ENCODE measurements around the gene SYPL2.

Gene SYPL2

DNA sequence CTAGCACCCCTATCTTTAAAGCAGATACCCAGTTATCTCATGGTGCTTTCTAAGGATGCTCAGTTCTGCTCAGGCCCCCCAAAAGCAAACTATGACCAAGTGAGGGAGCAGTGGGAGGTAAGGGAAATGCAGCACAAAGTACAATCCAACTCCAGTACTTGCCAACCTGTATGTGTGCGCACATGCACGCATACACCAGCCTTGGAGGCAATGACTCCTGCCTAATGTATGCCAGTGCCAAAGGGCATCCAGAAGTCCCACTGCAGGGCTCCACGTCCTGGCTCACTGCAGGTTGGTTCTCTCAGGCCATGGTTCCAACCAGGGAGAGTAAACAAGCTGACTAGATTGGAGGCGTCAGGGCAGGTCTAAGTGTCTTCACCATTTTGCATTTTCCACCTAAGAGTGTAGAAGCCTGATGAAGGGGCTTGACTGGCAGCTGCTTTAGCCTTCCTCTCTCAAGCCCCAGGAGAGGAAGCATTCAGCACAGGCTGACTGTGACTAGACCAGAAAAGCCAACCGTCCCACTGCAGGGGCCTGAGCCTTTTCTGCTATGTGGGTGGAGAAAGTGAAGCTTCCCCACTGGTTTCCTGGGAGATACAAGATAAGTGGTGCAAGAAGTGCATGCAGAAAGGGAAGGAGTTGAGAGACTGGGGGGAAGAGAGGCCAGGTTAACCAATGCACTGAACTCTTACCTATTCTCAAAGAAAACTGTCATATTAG, 35.5 kb downstream of the SYPL2 start:
- H3K9ac ChIP-seq (ENCODE audit: low read depth, low read length) = no peak overlapping the region

DNA sequence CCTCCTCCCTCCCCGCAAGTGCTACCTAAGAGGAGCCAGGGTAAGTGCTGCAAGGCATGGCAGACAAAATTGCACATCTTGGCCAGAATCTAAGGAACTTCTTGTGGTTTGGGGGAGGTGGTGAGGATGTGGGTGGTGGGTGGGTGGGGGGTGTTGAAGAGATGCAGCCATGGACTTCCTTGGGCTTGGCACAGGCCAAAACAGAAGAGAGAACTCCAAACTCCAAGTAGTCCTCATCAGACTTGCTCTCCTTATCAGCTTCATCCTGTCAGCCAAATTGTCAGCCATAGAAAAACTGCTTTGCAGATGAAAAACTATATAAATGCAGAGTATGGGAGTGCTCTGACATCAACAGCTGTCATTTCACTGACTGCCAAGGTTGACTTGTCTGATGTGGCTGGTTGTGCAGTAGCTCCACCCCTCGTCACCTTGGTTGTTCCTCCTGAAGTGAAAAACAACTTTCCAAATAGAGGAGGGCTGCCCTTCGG, 36.1 kb downstream of the SYPL2 start:
- 85% methylated on average over 3 of the region's 3 CpGs for WGBS
- H3K4me3 ChIP-seq (ENCODE audit: low read length) = no peak overlapping the region

More for the DNA sequence above, 35.5 kb downstream of the SYPL2 start:
- Histone ChIP-seq H3K27me3 (ENCODE audit: insufficient read depth, low read length) (no peaks in the 10 kb centered on the region), H3K4me1 (ENCODE audit: insufficient read depth, low read length) (peaks cover 12% of the 10 kb centered on the region; the same call in 1 of the 2 replicates), H3K9me3 (ENCODE audit: insufficient read depth, low read depth, low read length) (no peaks in the 10 kb centered on the region), H3K4me3 (ENCODE audit: low read length) (no peak overlapping the region), H3K27ac (ENCODE audit: low read depth, low read length) (no peak overlapping the region), H3K36me3 (ENCODE audit: insufficient read depth, low read length) (0 out of 2 replicates have a peak, but pooled peaks cover 4% of the 10 kb centered on the region)
- 83% methylated on average over 5 of the region's 5 CpGs for WGBS

DNA sequence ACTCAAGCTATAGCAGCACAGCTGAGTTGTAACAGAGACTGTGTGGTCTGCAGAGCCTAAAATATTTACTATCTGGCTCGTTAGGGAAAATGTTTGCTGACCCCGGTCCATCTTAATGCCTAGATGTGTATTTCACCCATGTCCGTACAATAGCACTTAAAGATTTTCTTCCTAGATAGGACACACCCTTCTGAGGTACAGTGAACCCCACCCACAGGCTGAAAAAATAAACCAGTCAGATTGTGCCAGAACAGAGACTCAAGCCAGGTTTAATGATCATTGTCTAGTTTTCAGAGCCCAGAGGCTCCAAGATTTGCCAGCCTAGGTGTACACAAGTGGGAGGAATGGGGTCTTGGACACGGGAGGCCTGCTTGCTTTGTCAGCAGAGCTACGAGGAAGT, 37.6 kb downstream of the SYPL2 start:
- 0 out of 2 replicates have a peak, but pooled peaks cover 3% of the 10 kb centered on the region for H3K4me1 ChIP-seq (ENCODE audit: insufficient read depth, low read length)
- no peaks in the 10 kb centered on the region for H3K36me3 ChIP-seq (ENCODE audit: insufficient read depth, low read length)
- peaks cover 19% of the 10 kb centered on the region for H3K27me3 ChIP-seq (ENCODE audit: insufficient read depth, low read length)
- no peak overlapping the region for H3K4me3 ChIP-seq (ENCODE audit: low read length)
- H3K9ac ChIP-seq (ENCODE audit: low read depth, low read length) = no peak overlapping the region
- WGBS = 94% methylated on average over 5 of the region's 5 CpGs
- H3K27ac ChIP-seq (ENCODE audit: low read depth, low read length) = no peak overlapping the region
- no peaks in the 10 kb centered on the region for H3K9me3 ChIP-seq (ENCODE audit: insufficient read depth, low read depth, low read length)

More for the DNA sequence above, 36.1 kb downstream of the SYPL2 start:
- no peaks in the 10 kb centered on the region for H3K36me3 ChIP-seq (ENCODE audit: insufficient read depth, low read length)
- H3K27me3 ChIP-seq (ENCODE audit: insufficient read depth, low read length) = 0 out of 2 replicates have a peak, but pooled peaks cover 3% of the 10 kb centered on the region
- no peak overlapping the region for H3K27ac ChIP-seq (ENCODE audit: low read depth, low read length)
- H3K4me1 ChIP-seq (ENCODE audit: insufficient read depth, low read length) = peaks cover 11% of the 10 kb centered on the region; the same call in 1 of the 2 replicates
- H3K9me3 ChIP-seq (ENCODE audit: insufficient read depth, low read depth, low read length) = no peaks in the 10 kb centered on the region
- H3K9ac ChIP-seq (ENCODE audit: low read depth, low read length) = no peak overlapping the region

DNA sequence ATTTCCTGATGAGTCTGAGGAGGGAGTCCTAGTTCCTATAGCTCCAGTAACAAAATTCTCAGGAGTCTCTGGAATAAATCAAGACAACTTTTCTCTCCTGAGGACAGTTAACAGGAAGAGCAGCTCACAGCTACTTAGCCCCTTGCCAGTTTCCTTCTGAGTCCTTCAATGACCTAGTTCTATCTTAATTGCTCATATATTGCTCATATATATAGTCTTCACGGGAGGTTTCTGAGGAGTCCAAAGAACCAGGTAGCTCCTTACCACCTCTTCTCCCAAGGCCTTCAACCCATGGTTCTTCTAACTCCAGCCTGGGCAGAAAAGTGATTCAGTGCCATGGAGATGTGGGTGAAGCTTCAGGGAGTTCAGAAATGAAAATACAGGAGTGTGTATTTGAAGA, 38.6 kb downstream of the SYPL2 start:
- H3K9me3 ChIP-seq (ENCODE audit: insufficient read depth, low read depth, low read length) = no peaks in the 10 kb centered on the region
- H3K4me3 ChIP-seq (ENCODE audit: low read length) = no peak overlapping the region
- WGBS = 90% methylated on average over 1 of the region's 1 CpG
- no peaks in the 10 kb centered on the region for H3K4me1 ChIP-seq (ENCODE audit: insufficient read depth, low read length)
- H3K9ac ChIP-seq (ENCODE audit: low read depth, low read length) = no peak overlapping the region
- H3K36me3 ChIP-seq (ENCODE audit: insufficient read depth, low read length) = no peaks in the 10 kb centered on the region
- peaks cover 27% of the 10 kb centered on the region for H3K27me3 ChIP-seq (ENCODE audit: insufficient read depth, low read length)
- H3K27ac ChIP-seq (ENCODE audit: low read depth, low read length) = no peak overlapping the region

DNA sequence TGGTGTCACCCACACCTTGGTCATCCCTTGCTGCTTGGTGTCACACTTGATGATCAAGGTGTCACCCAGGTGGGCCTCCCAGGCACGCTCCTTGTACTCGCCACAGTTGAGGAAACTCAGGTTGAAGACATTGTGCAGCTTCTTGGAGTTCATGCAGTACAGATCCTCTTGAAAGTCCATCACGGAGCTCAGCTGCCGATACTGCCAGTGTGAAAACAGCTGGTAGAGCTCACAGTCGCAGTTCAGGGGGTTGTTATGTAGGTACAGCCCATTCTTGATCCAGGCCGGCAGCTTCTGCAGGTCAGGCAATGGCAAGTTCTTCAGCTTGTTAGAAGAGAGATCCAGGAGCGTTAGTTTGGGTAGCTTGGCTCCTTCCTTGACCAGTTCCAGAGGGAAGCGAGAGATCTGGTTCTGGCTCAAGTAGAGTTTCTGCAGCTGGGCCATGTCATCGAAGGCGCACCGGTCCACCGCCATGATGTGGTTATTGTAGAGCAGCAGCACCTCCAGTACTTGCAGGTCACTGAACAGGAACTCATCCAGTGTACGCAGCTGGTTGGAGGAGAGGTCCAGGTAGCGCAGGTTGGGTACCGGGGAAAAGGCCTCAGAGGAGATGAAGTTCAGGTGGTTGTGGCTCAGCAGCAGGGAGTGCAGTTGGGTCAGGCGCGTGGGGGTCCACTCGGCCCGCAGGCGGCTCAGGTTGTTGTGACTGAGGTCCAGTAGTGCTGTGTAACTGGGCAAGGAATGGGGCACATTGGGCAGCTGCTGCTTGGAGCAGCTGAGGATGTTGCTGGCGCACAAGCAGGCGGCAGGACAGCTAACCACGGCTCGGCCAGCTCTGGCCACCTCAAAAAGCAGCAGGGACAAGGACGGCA, 41.9 kb downstream of the SYPL2 start:
- peaks cover 48% of the 10 kb centered on the region for H3K27me3 ChIP-seq (ENCODE audit: insufficient read depth, low read length)
- H3K4me1 ChIP-seq (ENCODE audit: insufficient read depth, low read length) = no peaks in the 10 kb centered on the region
- no peak overlapping the region for H3K27ac ChIP-seq (ENCODE audit: low read depth, low read length)
- H3K36me3 ChIP-seq (ENCODE audit: insufficient read depth, low read length) = no peaks in the 10 kb centered on the region
- 91% methylated on average over 25 of the region's 25 CpGs for WGBS
- H3K9me3 ChIP-seq (ENCODE audit: insufficient read depth, low read depth, low read length) = no peaks in the 10 kb centered on the region
- no peak overlapping the region for H3K4me3 ChIP-seq (ENCODE audit: low read length)
- no peak overlapping the region for H3K9ac ChIP-seq (ENCODE audit: low read depth, low read length)

DNA sequence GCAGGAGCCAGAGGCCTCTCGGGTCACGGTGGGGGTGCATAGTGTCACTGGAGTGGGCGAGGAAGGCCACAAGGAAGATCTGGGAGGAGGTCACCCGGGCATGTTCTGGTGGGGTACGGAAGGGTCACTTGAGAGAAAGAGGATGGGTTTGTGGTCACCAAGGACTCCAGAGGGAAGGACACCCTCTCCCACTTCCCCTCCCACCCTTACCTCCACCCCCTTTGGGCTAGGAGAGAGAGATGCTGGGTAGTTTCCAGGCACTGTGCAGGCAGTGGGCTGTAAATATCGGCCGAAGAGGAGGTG, 42.5 kb downstream of the SYPL2 start:
- Histone ChIP-seq H3K27ac (ENCODE audit: low read depth, low read length) (no peak overlapping the region), H3K4me3 (ENCODE audit: low read length) (peak overlapping the region; percentile 75), H3K9ac (ENCODE audit: low read depth, low read length) (no peak overlapping the region; the same call in 1 of the 2 replicates), H3K9me3 (ENCODE audit: insufficient read depth, low read depth, low read length) (no peaks in the 10 kb centered on the region), H3K4me1 (ENCODE audit: insufficient read depth, low read length) (no peaks in the 10 kb centered on the region), H3K27me3 (ENCODE audit: insufficient read depth, low read length) (peaks cover 48% of the 10 kb centered on the region), H3K36me3 (ENCODE audit: insufficient read depth, low read length) (no peaks in the 10 kb centered on the region)
- WGBS = 68% methylated on average over 7 of the region's 7 CpGs

DNA sequence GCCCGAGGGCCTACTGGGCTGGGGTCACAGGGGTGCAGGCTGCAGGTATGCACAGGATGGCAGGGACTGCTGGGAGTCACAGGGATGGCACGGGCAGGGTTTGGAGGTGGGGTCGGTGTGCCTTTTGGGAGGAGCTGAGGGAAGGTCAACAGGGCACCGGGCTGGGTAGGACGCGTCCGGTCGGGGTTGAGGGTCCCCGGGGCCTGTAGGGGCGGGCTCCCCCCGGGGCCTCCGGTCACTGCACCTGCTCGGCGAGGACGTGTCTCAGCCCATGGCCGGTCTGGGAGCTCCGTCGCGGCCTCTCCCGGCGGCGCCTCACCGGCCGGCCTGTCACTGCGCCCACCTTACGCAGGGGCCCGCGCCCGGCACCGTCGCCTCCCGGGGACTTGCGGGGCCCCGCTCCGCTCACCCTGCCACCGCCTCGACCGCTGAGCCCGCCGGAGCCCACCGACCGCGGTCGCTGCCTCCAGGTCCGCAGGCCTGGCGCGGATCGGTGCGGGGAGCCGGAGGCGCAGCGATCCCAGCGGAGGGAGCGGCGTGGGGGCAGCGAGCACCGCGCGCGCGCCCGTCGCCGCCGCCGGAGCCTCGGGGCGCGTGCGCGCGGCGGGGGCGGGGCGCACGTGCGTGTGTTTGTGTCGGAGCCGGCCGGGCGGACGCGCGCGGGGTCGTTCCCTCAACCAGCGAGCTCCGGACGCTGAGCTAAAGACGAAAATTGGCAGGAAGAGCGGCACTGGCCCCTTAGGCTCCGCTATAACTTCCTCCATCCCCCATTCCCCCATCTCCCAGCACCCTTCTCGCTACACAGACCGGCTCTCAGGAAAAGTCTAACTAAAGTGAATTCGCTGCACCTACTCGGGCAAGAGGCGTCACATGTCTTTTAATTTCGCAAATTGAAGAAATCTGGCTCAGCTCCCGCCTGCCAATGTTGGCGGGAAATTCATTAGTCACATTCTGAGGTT, 43.1 kb downstream of the SYPL2 start, which contains the start of gene AMIGO1:
AMIGO1 (minus strand) TSS at position 552 of the 959 bp plus-strand sequence. CDS start 815 bp downstream, outside the sequence.
- peaks cover 48% of the 10 kb centered on the region for H3K27me3 ChIP-seq (ENCODE audit: insufficient read depth, low read length)
- H3K4me3 ChIP-seq (ENCODE audit: low read length) = peak within 1 kb of the TSS; percentile 75
- peak within 1 kb of the TSS; percentile 63 for H3K9ac ChIP-seq (ENCODE audit: low read depth, low read length)
- H3K36me3 ChIP-seq (ENCODE audit: insufficient read depth, low read length) = no peaks in the 10 kb centered on the region
- under 1% methylated on average over 100 of the region's 100 CpGs for WGBS
- no peak within 1 kb of the TSS for H3K27ac ChIP-seq (ENCODE audit: low read depth, low read length)
- no peaks in the 10 kb centered on the region for H3K4me1 ChIP-seq (ENCODE audit: insufficient read depth, low read length)
- no peaks in the 10 kb centered on the region for H3K9me3 ChIP-seq (ENCODE audit: insufficient read depth, low read depth, low read length)

DNA sequence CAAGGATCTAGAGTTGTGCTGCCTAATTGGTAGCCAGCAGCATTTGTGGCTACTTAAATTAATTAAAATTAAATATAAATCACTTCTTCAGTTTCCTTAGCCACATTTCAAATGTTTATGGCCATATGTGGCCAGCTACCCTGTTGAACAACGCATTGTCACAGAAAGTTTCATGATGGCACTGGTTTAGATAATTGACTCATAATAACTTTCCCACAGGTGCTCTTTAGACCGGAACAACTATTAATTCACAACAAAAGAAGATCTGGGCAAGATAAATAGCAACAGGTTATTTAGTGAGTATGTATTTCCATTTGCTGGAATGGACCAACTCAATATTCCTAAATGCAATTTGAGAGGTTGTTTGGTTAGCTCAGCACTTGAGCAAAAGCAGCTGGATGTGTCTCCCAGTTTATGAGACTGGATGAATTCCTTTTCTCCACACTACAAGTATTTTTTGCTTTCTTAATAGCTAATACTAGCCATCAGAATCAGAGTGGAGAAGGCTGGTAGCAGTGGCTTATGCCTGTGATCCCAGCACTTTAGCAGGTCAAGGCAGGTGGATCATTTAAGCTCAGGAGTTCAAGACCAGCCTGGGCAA, 46.9 kb downstream of the SYPL2 start:
- 96% methylated on average over 1 of the region's 2 CpGs for WGBS
- Histone ChIP-seq H3K9me3 (ENCODE audit: insufficient read depth, low read depth, low read length) (no peaks in the 10 kb centered on the region), H3K4me3 (ENCODE audit: low read length) (no peak overlapping the region), H3K27me3 (ENCODE audit: insufficient read depth, low read length) (peaks cover 37% of the 10 kb centered on the region), H3K9ac (ENCODE audit: low read depth, low read length) (no peak overlapping the region), H3K27ac (ENCODE audit: low read depth, low read length) (no peak overlapping the region), H3K36me3 (ENCODE audit: insufficient read depth, low read length) (no peaks in the 10 kb centered on the region), H3K4me1 (ENCODE audit: insufficient read depth, low read length) (no peaks in the 10 kb centered on the region)

DNA sequence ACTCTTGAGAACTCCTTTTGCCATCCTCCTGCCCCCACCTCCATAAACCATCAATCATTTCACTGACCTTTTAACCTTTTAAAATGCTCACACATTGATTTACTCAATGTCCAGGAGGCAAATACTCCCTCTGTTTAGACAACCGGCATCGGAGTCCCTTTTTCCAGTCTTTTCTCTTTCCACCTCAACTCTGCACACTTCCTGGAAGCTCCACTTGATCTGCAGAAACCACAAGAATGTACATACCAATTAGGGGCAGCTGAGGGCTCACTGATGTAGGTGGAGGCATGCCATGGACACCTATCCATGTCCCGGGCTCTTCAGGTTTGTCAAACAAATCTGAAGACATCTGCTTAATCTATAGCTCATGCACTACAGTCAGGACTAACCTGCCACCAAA, 48.5 kb downstream of the SYPL2 start:
- no peaks in the 10 kb centered on the region for H3K4me1 ChIP-seq (ENCODE audit: insufficient read depth, low read length)
- no peak overlapping the region for H3K4me3 ChIP-seq (ENCODE audit: low read length)
- WGBS = 87% methylated on average over 3 of the region's 3 CpGs
- H3K36me3 ChIP-seq (ENCODE audit: insufficient read depth, low read length) = no peaks in the 10 kb centered on the region
- H3K27me3 ChIP-seq (ENCODE audit: insufficient read depth, low read length) = peaks cover 23% of the 10 kb centered on the region
- no peak overlapping the region for H3K27ac ChIP-seq (ENCODE audit: low read depth, low read length)
- H3K9me3 ChIP-seq (ENCODE audit: insufficient read depth, low read depth, low read length) = no peaks in the 10 kb centered on the region
- no peak overlapping the region for H3K9ac ChIP-seq (ENCODE audit: low read depth, low read length)

DNA sequence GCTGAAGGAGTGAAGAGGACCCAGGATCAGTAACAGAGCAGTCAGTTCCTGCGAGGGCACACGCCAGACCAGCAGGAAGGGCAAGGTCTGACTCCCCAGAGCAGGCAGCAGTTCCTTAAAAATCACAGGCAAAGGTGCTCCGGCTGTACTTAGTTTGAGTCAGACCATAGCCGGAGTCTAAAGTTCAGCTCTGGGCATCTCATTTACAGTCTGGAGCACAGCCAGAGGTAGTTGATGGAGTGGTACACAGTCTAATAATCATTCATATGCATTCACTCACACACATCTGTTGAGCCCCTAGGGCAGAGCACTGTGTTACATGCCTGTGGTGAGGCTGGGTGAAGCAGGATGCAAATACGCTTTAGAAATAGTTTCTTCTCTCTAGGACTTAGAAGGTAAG, 50.5 kb downstream of the SYPL2 start:
- Histone ChIP-seq H3K9ac (ENCODE audit: low read depth, low read length) (no peak overlapping the region), H3K9me3 (ENCODE audit: insufficient read depth, low read depth, low read length) (no peaks in the 10 kb centered on the region), H3K36me3 (ENCODE audit: insufficient read depth, low read length) (no peaks in the 10 kb centered on the region), H3K4me1 (ENCODE audit: insufficient read depth, low read length) (no peaks in the 10 kb centered on the region), H3K27me3 (ENCODE audit: insufficient read depth, low read length) (peaks cover 2% of the 10 kb centered on the region; the same call in 1 of the 2 replicates), H3K4me3 (ENCODE audit: low read length) (no peak overlapping the region), H3K27ac (ENCODE audit: low read depth, low read length) (no peak overlapping the region)
- WGBS = 91% methylated on average over 5 of the region's 5 CpGs
